K562 (cell line): ENCODE results near the gene RETN. TPM values are rescaled to one million over a fixed set of nuclear protein-coding genes. Genes with fewer than 3 reads are reported as not detected.

Source experiments
- ADNP ChIP-seq: fragments of 200-800 bp; sonication (Bioruptor generic); IDR thresholded peaks from 2 replicates; pipeline ENCODE4 v1.6.1; 2016; ENCODE audit warnings: missing genetic modification characterization, missing compliant biosample characterization
- ARHGAP35 ChIP-seq: fragments of 450-650 bp; IDR thresholded peaks from 2 replicates; pipeline ENCODE4 v1.6.1; 2018; ENCODE audit not compliant: partially characterized antibody
- ATF4 ChIP-seq: fragments of 450-650 bp; formaldehyde crosslinking; IDR thresholded peaks from 2 replicates; pipeline ENCODE4 v1.4.0; 2022; ENCODE audit warnings: mild to moderate bottlenecking, moderate library complexity
- CREB1 ChIP-seq, 2 experiments: sonication (generic) in 1 of 2; formaldehyde crosslinking in 1 of 2; IDR thresholded peaks; 2 replicates each; pipeline versions ENCODE4 v1.6.1 to v1.8.0; 2012 to 2022; ENCODE audit warnings: inconsistent platforms in 1 of 2, mild to moderate bottlenecking in 1 of 2, missing genetic modification reagents in 1 of 2, moderate library complexity in 1 of 2
- DNMT1 ChIP-seq: fragments of 450-650 bp; IDR thresholded peaks from 2 replicates; pipeline ENCODE4 v1.6.1; 2016; ENCODE audit warnings: antibody characterized with exemption, mild to moderate bottlenecking
- FIP1L1 ChIP-seq: fragments of 200-400 bp; formaldehyde crosslinking; IDR thresholded peaks from 2 replicates; pipeline ENCODE4 v1.6.1; 2018; ENCODE audit warnings: mild to moderate bottlenecking, low read depth, low read length; ENCODE audit not compliant: poor library complexity, severe bottlenecking
- HDAC2 ChIP-seq: fragments of 450-650 bp; IDR thresholded peaks from 2 replicates; pipeline ENCODE4 v1.6.1; 2016; ENCODE audit warnings: mild to moderate bottlenecking
- HDAC8 ChIP-seq: fragments of 450-650 bp; IDR thresholded peaks from 2 replicates; pipeline ENCODE4 v1.6.1; 2016; ENCODE audit warnings: mild to moderate bottlenecking, missing genetic modification characterization, moderate library complexity, missing compliant biosample characterization
- KDM1A ChIP-seq, 2 experiments: fragments of 450-650 bp; IDR thresholded peaks; 2 replicates each; pipeline ENCODE4 v1.6.1; 2016; ENCODE audit warnings: mild to moderate bottlenecking in 2 of 2
- MED1 ChIP-seq: sonication (generic); formaldehyde crosslinking; IDR thresholded peaks from 2 replicates; pipeline ENCODE4 v1.8.1; 2023; ENCODE audit warnings: missing genetic modification reagents, borderline replicate concordance
- NR2F6 ChIP-seq: fragments of 450-650 bp; formaldehyde crosslinking; IDR thresholded peaks from 2 replicates; pipeline ENCODE4 v1.4.0; 2020; ENCODE audit warnings: mild to moderate bottlenecking
- POLR2A ChIP-seq: fragments of 450-650 bp; conservative IDR thresholded peaks from 2 replicates; pipeline ENCODE4 v1.6.1; 2016
- POLR2H ChIP-seq: IDR thresholded peaks from 2 replicates; pipeline ENCODE4 v1.6.1; 2016; ENCODE audit warnings: missing genetic modification characterization, low read depth, mild to moderate bottlenecking, control low read depth, missing compliant biosample characterization, moderate library complexity
- PTBP1 ChIP-seq: fragments of 200-400 bp; formaldehyde crosslinking; IDR thresholded peaks from 2 replicates; pipeline ENCODE4 v1.6.1; 2017; ENCODE audit warnings: low read depth, low read length
- RBM25 ChIP-seq: fragments of 200-400 bp; formaldehyde crosslinking; IDR thresholded peaks from 2 replicates; pipeline ENCODE4 v1.6.1; 2018; ENCODE audit warnings: low read length, low read depth, moderate library complexity; ENCODE audit not compliant: severe bottlenecking
- RFX7 ChIP-seq: fragments of 250-450 bp; sonication (Bioruptor Pico); IDR thresholded peaks from 2 replicates; pipeline ENCODE4 v1.5.1; 2021; ENCODE audit warnings: mild to moderate bottlenecking
- SUPT5H ChIP-seq: fragments of 450-650 bp; IDR thresholded peaks from 2 replicates; pipeline ENCODE4 v1.6.1; 2016
- TCF3 ChIP-seq: sonication (generic); formaldehyde crosslinking; IDR thresholded peaks from 2 replicates; pipeline ENCODE4 v1.4.0; 2020; ENCODE audit warnings: mild to moderate bottlenecking, missing genetic modification reagents
- ZBED1 ChIP-seq: IDR thresholded peaks from 2 replicates; pipeline ENCODE4 v1.6.1; 2014
- ZNF121 ChIP-seq: sonication (generic); formaldehyde crosslinking; conservative IDR thresholded peaks from 2 replicates; pipeline ENCODE4 v1.8.0; 2022; ENCODE audit warnings: missing genetic modification reagents
- ZNF398 ChIP-seq: fragments of 250-450 bp; sonication (Bioruptor Pico); IDR thresholded peaks from 2 replicates; pipeline ENCODE4 v1.8.0; 2021; ENCODE audit warnings: moderate library complexity, mild to moderate bottlenecking, inconsistent platforms
- ZNF644 ChIP-seq: fragments of 200-800 bp; sonication (Bioruptor generic); IDR thresholded peaks from 2 replicates; pipeline ENCODE4 v1.6.1; 2016; ENCODE audit warnings: low read depth, missing genetic modification characterization, missing compliant biosample characterization
- polyA plus RNA-seq, 8 experiments: library from polyadenylated mRNA; depleted of rRNA in 4 of 8; stranded (reverse) in 5 of 8; unstranded in 3 of 8; fragments of >200 nt; fragmentation: Nextera tagmentation in 2 of 8; fragmentation: Illumina TruSeq in 1 of 8; extraction: Ambion mirVana in 2 of 8; extraction: Trizol in 1 of 8; gene quantifications; 2 replicates each; pipeline versions ENCODE4 v1.2.1 to v1.2.3, GENCODE V29; 2011 to 2014; ENCODE audit warnings: inconsistent platforms in 1 of 8, missing spikeins in 1 of 8
- total RNA-seq, 7 experiments: library from RNA; depleted of rRNA in 6 of 7; stranded (reverse); fragments of >200 nt in 6 of 7; fragmentation: Illumina TruSeq in 2 of 7; extraction: Trizol in 2 of 7; gene quantifications; 2 replicates each; pipeline versions ENCODE4 v1.2.1 to v1.2.3, GENCODE V29; 2011 to 2021; ENCODE audit warnings: low replicate concordance in 1 of 7
- TF ChIP-seq, protein P1 (sequence below): sonication (generic); formaldehyde crosslinking; IDR thresholded peaks from 2 replicates; pipeline ENCODE4 v1.8.1; 2023; ENCODE audit warnings: mild to moderate bottlenecking, missing genetic modification reagents
- TF ChIP-seq, protein P2 (sequence below): fragments of 250-450 bp; sonication (Bioruptor Pico); IDR thresholded peaks from 2 replicates; pipeline ENCODE4 v1.4.0; 2020; ENCODE audit warnings: borderline replicate concordance

The RETN gene
- total and polyA plus RNA-seq, 9 of the 15 experiments (the other 6 are each of a cell fraction or from before 2014, with no cell fraction given): not detected

- TF ChIP-seq, protein P1, sequence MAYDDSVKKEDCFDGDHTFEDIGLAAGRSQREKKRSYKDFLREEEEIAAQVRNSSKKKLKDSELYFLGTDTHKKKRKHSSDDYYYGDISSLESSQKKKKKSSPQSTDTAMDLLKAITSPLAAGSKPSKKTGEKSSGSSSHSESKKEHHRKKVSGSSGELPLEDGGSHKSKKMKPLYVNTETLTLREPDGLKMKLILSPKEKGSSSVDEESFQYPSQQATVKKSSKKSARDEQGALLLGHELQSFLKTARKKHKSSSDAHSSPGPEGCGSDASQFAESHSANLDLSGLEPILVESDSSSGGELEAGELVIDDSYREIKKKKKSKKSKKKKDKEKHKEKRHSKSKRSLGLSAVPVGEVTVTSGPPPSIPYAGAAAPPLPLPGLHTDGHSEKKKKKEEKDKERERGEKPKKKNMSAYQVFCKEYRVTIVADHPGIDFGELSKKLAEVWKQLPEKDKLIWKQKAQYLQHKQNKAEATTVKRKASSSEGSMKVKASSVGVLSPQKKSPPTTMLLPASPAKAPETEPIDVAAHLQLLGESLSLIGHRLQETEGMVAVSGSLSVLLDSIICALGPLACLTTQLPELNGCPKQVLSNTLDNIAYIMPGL (CRISPR knock-in tag): no peak
- TF ChIP-seq ZNF121 (CRISPR knock-in tag) (peak; percentile 100), ARHGAP35 (peak; percentile 7), TCF3 (CRISPR knock-in tag) (0 out of 2 replicates have a peak, but pooled peaks have one; percentile 5), ZNF398 (no peak), FIP1L1 (no peak), ZNF644 (no peak), POLR2H (tag) (no peak), PTBP1 (peak; percentile 58; the same call in 1 of the 2 replicates), KDM1A (IDR thresholded peaks at IDR 0.05) (peak in 1 of 2 experiments; percentile 63; a peak in 3 of 4 replicates), CREB1 (IDR thresholded peaks at IDR 0.05) (no peak), CREB1 (CRISPR knock-in tag; IDR thresholded peaks at IDR 0.05) (no peak), NR2F6 (no peak), SUPT5H (peak; percentile 70), HDAC2 (peak; percentile 25; the same call in 1 of the 2 replicates), DNMT1 (0 out of 2 replicates have a peak, but pooled peaks have one; percentile 82), RBM25 (peak; percentile 83), RFX7 (CRISPR knock-in tag) (no peak), ADNP (peak; percentile 64), POLR2A (peak; percentile 47; the same call in 1 of the 2 replicates), ZBED1 (no peak), HDAC8 (tag) (no peak), MED1 (no peak), ATF4 (no peak)
- TF ChIP-seq, protein P2, sequence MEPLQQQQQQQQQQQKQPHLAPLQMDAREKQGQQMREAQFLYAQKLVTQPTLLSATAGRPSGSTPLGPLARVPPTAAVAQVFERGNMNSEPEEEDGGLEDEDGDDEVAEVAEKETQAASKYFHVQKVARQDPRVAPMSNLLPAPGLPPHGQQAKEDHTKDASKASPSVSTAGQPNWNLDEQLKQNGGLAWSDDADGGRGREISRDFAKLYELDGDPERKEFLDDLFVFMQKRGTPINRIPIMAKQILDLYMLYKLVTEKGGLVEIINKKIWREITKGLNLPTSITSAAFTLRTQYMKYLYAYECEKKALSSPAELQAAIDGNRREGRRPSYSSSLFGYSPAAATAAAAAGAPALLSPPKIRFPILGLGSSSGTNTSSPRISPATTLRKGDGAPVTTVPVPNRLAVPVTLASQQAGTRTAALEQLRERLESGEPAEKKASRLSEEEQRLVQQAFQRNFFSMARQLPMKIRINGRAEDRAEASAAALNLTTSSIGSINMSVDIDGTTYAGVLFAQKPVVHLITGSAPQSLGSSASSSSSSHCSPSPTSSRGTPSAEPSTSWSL (CRISPR knock-in tag): no peak
Observed at GRCh38 chr19:7648265-7649014, 20.4 kb upstream of the RETN start (continued).
